ENCODE measurements around the gene RAB3IL1.

GRCh38 chr11:61910187-61911127 is 6.9 kb downstream of the RAB3IL1 start:
- TF ChIP-seq, protein P1, sequence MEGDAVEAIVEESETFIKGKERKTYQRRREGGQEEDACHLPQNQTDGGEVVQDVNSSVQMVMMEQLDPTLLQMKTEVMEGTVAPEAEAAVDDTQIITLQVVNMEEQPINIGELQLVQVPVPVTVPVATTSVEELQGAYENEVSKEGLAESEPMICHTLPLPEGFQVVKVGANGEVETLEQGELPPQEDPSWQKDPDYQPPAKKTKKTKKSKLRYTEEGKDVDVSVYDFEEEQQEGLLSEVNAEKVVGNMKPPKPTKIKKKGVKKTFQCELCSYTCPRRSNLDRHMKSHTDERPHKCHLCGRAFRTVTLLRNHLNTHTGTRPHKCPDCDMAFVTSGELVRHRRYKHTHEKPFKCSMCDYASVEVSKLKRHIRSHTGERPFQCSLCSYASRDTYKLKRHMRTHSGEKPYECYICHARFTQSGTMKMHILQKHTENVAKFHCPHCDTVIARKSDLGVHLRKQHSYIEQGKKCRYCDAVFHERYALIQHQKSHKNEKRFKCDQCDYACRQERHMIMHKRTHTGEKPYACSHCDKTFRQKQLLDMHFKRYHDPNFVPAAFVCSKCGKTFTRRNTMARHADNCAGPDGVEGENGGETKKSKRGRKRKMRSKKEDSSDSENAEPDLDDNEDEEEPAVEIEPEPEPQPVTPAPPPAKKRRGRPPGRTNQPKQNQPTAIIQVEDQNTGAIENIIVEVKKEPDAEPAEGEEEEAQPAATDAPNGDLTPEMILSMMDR (IDR thresholded peaks at IDR 0.05), result no peak
- TF ChIP-seq POLR2A (IDR thresholded peaks at IDR 0.05), result no peak

All from heart left ventricle (tissue), 13 donors.